HepG2 (cell line): ENCODE measurements around the gene FASTKD3. TPM values are rescaled to one million over a fixed set of nuclear protein-coding genes. Genes with fewer than 3 reads are reported as not detected.
A peak's percentile ranks its signal among the peaks of the same experiment; 100 is the strongest.

Source experiments
- AGO1 ChIP-seq: fragments of 200-400 bp; formaldehyde crosslinking; IDR thresholded peaks from 2 replicates; pipeline ENCODE4 v1.6.1; 2017; ENCODE audit warnings: mild to moderate bottlenecking, low read depth, low read length, moderate library complexity; ENCODE audit not compliant: poor library complexity, severe bottlenecking
- ATAD3A ChIP-seq: sonication (generic); formaldehyde crosslinking; IDR thresholded peaks from 2 replicates; pipeline ENCODE4 v1.4.0; 2020; ENCODE audit warnings: missing genetic modification reagents
- CREM ChIP-seq, 2 experiments: sonication (generic) in 1 of 2; formaldehyde crosslinking in 1 of 2; IDR thresholded peaks; 2 replicates each; pipeline versions ENCODE4 v1.4.0 to v1.6.1; 2016 to 2020; ENCODE audit warnings: antibody characterized with exemption in 1 of 2, mild to moderate bottlenecking in 1 of 2, missing genetic modification reagents in 1 of 2
- DNMT3B ChIP-seq: conservative IDR thresholded peaks from 2 replicates; pipeline ENCODE4 v1.6.1; 2016; ENCODE audit warnings: missing biosample characterization, control low read depth
- GLI4 ChIP-seq: sonication (generic); formaldehyde crosslinking; IDR thresholded peaks from 2 replicates; pipeline ENCODE4 v1.5.1; 2020; ENCODE audit warnings: missing genetic modification reagents, mild to moderate bottlenecking, moderate library complexity, borderline replicate concordance
- HMGA1 ChIP-seq: sonication (generic); formaldehyde crosslinking; conservative IDR thresholded peaks from 2 replicates; pipeline ENCODE4 v1.4.0; 2020; ENCODE audit warnings: missing genetic modification reagents
- MIER3 ChIP-seq: IDR thresholded peaks from 2 replicates; pipeline ENCODE4 v1.6.1; 2016; ENCODE audit warnings: missing compliant biosample characterization, borderline replicate concordance
- NFYC ChIP-seq: IDR thresholded peaks from 2 replicates; pipeline ENCODE4 v1.6.1; 2016; ENCODE audit warnings: missing genetic modification reagents, missing compliant biosample characterization
- POLR2AphosphoS2 ChIP-seq: IDR thresholded peaks from 2 replicates; pipeline ENCODE4 v1.6.1; 2011; ENCODE audit warnings: low read depth, low read length, improper control_type of control experiment
- SP5 ChIP-seq: IDR thresholded peaks from 2 replicates; pipeline ENCODE4 v1.6.1; 2016; ENCODE audit warnings: low read depth, borderline replicate concordance
- THAP11 ChIP-seq: IDR thresholded peaks from 2 replicates; pipeline ENCODE4 v1.6.1; 2016; ENCODE audit warnings: missing biosample characterization, missing genetic modification reagents
- ZNF225 ChIP-seq: sonication (generic); formaldehyde crosslinking; IDR thresholded peaks from 2 replicates; pipeline ENCODE4 v1.4.0; 2020; ENCODE audit warnings: mild to moderate bottlenecking, missing genetic modification reagents
- ZNF569 ChIP-seq: sonication (generic); formaldehyde crosslinking; IDR thresholded peaks from 2 replicates; pipeline ENCODE4 v1.5.0; 2020; ENCODE audit warnings: mild to moderate bottlenecking, missing genetic modification reagents, moderate library complexity, borderline replicate concordance
- polyA plus RNA-seq, 8 experiments: library from polyadenylated mRNA; depleted of rRNA in 3 of 8; stranded (reverse) in 7 of 8; unstranded in 1 of 8; fragments of >200 nt; fragmentation: Illumina TruSeq in 4 of 8; extraction: Trizol in 4 of 8; gene quantifications; 2 replicates each; pipeline versions ENCODE4 v1.2.1 to v1.2.3, GENCODE V29; 2011 to 2016; ENCODE audit warnings: low read depth in 4 of 8, missing spikeins in 1 of 8, mixed read lengths in 1 of 8; ENCODE audit not compliant: insufficient read depth in 1 of 8
- total RNA-seq, 5 experiments: library from RNA; depleted of rRNA; stranded (reverse); fragments of >200 nt; fragmentation: Illumina TruSeq; extraction: Trizol; gene quantifications; 2 replicates each; pipeline ENCODE4 v1.2.3, GENCODE V29; 2016; ENCODE audit warnings: low read depth in 1 of 5
- TF ChIP-seq, protein P1 (sequence below): sonication (generic); formaldehyde crosslinking; IDR thresholded peaks from 2 replicates; pipeline ENCODE4 v1.5.0; 2020; ENCODE audit warnings: missing genetic modification reagents
- TF ChIP-seq, protein P2 (sequence below): sonication (generic); formaldehyde crosslinking; IDR thresholded peaks from 2 replicates; pipeline ENCODE4 v1.8.0; 2022; ENCODE audit warnings: missing genetic modification reagents, mild to moderate bottlenecking, borderline replicate concordance
- TF ChIP-seq, protein P3 (sequence below): IDR thresholded peaks from 2 replicates; pipeline ENCODE4 v1.6.1; 2016; ENCODE audit warnings: mild to moderate bottlenecking
- TF ChIP-seq, protein P4 (sequence below): sonication (generic); formaldehyde crosslinking; IDR thresholded peaks from 2 replicates; pipeline ENCODE4 v1.8.1; 2023; ENCODE audit warnings: missing genetic modification reagents, mild to moderate bottlenecking, borderline replicate concordance
- TF ChIP-seq, protein P5 (sequence below): sonication (generic); formaldehyde crosslinking; conservative IDR thresholded peaks from 2 replicates; pipeline ENCODE4 v1.8.0; 2022; ENCODE audit warnings: low read depth, missing genetic modification reagents
- TF ChIP-seq, protein P6 (sequence below): sonication (generic); formaldehyde crosslinking; IDR thresholded peaks from 2 replicates; pipeline ENCODE4 v1.5.1; 2020; ENCODE audit warnings: mild to moderate bottlenecking, moderate library complexity, missing genetic modification reagents
- TF ChIP-seq, protein P7 (sequence below): sonication (generic); formaldehyde crosslinking; IDR thresholded peaks from 2 replicates; pipeline ENCODE4 v1.5.0; 2020; ENCODE audit warnings: missing genetic modification reagents, mild to moderate bottlenecking, borderline replicate concordance

Gene FASTKD3
- total and polyA plus RNA-seq, 2 of the 13 experiments (the other 11 are each of a cell fraction or from before 2014, with no cell fraction given) = 6.9 to 17.8 TPM

DNA sequence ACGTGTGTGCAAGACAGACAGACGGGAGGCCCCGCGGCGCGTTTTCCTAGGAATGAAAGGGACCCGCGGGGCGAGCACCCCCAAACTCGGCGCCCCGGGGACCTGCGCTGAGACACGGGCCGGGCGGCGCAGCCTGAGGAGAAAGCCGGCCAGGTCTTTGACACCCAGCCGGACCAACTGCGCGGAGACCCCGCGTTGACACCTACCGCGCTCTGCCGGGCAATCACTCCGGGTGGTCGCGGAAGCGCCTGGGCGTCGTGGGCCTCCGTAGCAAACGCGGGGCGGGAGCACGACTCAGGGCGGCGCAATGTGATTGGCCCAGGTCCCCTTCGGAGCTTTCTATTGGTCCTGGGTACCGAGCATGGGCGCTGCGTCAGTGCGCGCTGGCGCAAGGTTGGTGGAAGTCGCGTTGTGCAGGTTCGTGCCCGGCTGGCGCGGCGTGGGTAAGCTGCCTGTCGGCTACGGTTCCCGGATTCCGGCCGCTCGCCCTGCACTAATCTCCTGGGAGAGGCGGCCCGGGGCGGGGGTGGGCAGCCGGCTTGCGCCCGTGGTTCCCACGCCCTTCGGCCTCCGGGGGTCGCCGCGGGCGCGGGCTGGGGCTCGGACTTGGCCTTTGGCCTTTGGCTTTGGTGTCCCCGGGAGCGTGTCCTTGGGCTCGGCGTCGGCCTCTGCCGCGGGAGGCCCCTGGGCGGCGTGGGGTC lies at the start of gene FASTKD3, which contains the start of gene MTRR (continued):
- TF ChIP-seq, protein P1, sequence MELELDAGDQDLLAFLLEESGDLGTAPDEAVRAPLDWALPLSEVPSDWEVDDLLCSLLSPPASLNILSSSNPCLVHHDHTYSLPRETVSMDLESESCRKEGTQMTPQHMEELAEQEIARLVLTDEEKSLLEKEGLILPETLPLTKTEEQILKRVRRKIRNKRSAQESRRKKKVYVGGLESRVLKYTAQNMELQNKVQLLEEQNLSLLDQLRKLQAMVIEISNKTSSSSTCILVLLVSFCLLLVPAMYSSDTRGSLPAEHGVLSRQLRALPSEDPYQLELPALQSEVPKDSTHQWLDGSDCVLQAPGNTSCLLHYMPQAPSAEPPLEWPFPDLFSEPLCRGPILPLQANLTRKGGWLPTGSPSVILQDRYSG (CRISPR knock-in tag) = no peak; the same call in 1 of the 2 replicates
- TF ChIP-seq THAP11 (peak; percentile 88), SP5 (CRISPR knock-in tag) (no peak), HMGA1 (no peak), ZNF569 (no peak), GLI4 (peak; percentile 72; the same call in 1 of the 2 replicates), DNMT3B (CRISPR knock-in tag) (no peak), POLR2AphosphoS2 (no peak), AGO1 (peak; percentile 1), MIER3 (CRISPR knock-in tag) (no peak), ZNF225 (CRISPR knock-in tag) (peak; percentile 84; the same call in 1 of the 2 replicates), NFYC (CRISPR knock-in tag) (peak; percentile 95), ATAD3A (CRISPR knock-in tag) (no peak), CREM (IDR thresholded peaks at IDR 0.05) (peak; percentile 83), CREM (CRISPR knock-in tag; IDR thresholded peaks at IDR 0.05) (no peak)
- TF ChIP-seq, protein P2, sequence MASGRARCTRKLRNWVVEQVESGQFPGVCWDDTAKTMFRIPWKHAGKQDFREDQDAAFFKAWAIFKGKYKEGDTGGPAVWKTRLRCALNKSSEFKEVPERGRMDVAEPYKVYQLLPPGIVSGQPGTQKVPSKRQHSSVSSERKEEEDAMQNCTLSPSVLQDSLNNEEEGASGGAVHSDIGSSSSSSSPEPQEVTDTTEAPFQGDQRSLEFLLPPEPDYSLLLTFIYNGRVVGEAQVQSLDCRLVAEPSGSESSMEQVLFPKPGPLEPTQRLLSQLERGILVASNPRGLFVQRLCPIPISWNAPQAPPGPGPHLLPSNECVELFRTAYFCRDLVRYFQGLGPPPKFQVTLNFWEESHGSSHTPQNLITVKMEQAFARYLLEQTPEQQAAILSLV = peak; percentile 34; the same call in 1 of the 2 replicates
- TF ChIP-seq, protein P3, sequence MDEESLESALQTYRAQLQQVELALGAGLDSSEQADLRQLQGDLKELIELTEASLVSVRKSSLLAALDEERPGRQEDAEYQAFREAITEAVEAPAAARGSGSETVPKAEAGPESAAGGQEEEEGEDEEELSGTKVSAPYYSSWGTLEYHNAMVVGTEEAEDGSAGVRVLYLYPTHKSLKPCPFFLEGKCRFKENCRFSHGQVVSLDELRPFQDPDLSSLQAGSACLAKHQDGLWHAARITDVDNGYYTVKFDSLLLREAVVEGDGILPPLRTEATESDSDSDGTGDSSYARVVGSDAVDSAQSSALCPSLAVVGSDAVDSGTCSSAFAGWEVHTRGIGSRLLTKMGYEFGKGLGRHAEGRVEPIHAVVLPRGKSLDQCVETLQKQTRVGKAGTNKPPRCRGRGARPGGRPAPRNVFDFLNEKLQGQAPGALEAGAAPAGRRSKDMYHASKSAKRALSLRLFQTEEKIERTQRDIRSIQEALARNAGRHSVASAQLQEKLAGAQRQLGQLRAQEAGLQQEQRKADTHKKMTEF (CRISPR knock-in tag) = peak; percentile 81; the same call in 1 of the 2 replicates
- TF ChIP-seq, protein P4, sequence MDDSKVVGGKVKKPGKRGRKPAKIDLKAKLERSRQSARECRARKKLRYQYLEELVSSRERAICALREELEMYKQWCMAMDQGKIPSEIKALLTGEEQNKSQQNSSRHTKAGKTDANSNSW (CRISPR knock-in tag) = peak; percentile 80; the same call in 1 of the 2 replicates
- TF ChIP-seq, protein P5, sequence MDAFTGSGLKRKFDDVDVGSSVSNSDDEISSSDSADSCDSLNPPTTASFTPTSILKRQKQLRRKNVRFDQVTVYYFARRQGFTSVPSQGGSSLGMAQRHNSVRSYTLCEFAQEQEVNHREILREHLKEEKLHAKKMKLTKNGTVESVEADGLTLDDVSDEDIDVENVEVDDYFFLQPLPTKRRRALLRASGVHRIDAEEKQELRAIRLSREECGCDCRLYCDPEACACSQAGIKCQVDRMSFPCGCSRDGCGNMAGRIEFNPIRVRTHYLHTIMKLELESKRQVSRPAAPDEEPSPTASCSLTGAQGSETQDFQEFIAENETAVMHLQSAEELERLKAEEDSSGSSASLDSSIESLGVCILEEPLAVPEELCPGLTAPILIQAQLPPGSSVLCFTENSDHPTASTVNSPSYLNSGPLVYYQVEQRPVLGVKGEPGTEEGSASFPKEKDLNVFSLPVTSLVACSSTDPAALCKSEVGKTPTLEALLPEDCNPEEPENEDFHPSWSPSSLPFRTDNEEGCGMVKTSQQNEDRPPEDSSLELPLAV (CRISPR knock-in tag) = no peak
- TF ChIP-seq, protein P6, sequence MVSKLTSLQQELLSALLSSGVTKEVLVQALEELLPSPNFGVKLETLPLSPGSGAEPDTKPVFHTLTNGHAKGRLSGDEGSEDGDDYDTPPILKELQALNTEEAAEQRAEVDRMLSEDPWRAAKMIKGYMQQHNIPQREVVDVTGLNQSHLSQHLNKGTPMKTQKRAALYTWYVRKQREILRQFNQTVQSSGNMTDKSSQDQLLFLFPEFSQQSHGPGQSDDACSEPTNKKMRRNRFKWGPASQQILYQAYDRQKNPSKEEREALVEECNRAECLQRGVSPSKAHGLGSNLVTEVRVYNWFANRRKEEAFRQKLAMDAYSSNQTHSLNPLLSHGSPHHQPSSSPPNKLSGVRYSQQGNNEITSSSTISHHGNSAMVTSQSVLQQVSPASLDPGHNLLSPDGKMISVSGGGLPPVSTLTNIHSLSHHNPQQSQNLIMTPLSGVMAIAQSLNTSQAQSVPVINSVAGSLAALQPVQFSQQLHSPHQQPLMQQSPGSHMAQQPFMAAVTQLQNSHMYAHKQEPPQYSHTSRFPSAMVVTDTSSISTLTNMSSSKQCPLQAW (CRISPR knock-in tag) = peak; percentile 30; the same call in 1 of the 2 replicates
- TF ChIP-seq, protein P7, sequence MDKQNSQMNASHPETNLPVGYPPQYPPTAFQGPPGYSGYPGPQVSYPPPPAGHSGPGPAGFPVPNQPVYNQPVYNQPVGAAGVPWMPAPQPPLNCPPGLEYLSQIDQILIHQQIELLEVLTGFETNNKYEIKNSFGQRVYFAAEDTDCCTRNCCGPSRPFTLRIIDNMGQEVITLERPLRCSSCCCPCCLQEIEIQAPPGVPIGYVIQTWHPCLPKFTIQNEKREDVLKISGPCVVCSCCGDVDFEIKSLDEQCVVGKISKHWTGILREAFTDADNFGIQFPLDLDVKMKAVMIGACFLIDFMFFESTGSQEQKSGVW = no peak
